Measurements from ENCODE around the gene RAB11A. TPM values are rescaled to one million over a fixed set of nuclear protein-coding genes. Genes with fewer than 3 reads are reported as not detected.

The RAB11A gene
- total and polyA plus RNA-seq, 2 of the 13 experiments (the other 11 are each of a cell fraction or from before 2014, with no cell fraction given) = 161 to 162 TPM

- TF ChIP-seq ZIK1 (CRISPR knock-in tag; IDR thresholded peaks at IDR 0.05; ENCODE audit: borderline replicate concordance, low read depth) = no peak
- TF ChIP-seq ZNF234 (CRISPR knock-in tag; conservative IDR thresholded peaks at IDR 0.05) = no peak
- no peak for TF ChIP-seq CREB1 (IDR thresholded peaks at IDR 0.05)
- no peak for TF ChIP-seq CREB1 (CRISPR knock-in tag; IDR thresholded peaks at IDR 0.05)
- no peak for TF ChIP-seq KLF12 (CRISPR knock-in tag; IDR thresholded peaks at IDR 0.05; ENCODE audit: borderline replicate concordance)
- TF ChIP-seq ZNF350 (CRISPR knock-in tag; IDR thresholded peaks at IDR 0.05; ENCODE audit: borderline replicate concordance, low read depth) = no peak
- TF ChIP-seq FOXJ3 (CRISPR knock-in tag; IDR thresholded peaks at IDR 0.05; ENCODE audit: borderline replicate concordance) = no peak
- no peak for TF ChIP-seq ATF7-NPFF (CRISPR knock-in tag; IDR thresholded peaks at IDR 0.05; ENCODE audit: low read depth)
- no peak for TF ChIP-seq SPEN (CRISPR knock-in tag; IDR thresholded peaks at IDR 0.05; ENCODE audit: low read depth)
- no peak for TF ChIP-seq CTCF (CRISPR knock-in tag; IDR thresholded peaks at IDR 0.05)
- TF ChIP-seq ARID2 (CRISPR knock-in tag; IDR thresholded peaks at IDR 0.05; ENCODE audit: borderline replicate concordance) = no peak
Observed at GRCh38 chr15:65922621-65923020, 53.3 kb downstream of the RAB11A start (continued).

- WGBS (ENCODE audit: low lambda C conversion rate) = 63% methylated on average over 5 of the region's 5 CpGs
- ATAC-seq = no peak
- no peak overlapping the region for H2AFZ ChIP-seq (ENCODE audit: low read length)
- intact Hi-C loops (cut with micrococcal nuclease; ENCODE audit: unreplicated experiment) (no loop called here), in situ Hi-C loops (cut with HindIII; ENCODE audit: extremely low pct_ligation_motif_present, low pct_unique_long_range_greater_than_20kb) (no loop called here)
- no peak overlapping the region for H3K4me3 ChIP-seq (replicated peaks in 1 of 3; ENCODE audit: insufficient read depth in 1 of 3, low read depth in 2 of 3, low read length in 3 of 3)
- H3K4me2 ChIP-seq (ENCODE audit: low read depth, low read length) = no peak overlapping the region
- H3K79me2 ChIP-seq (ENCODE audit: insufficient read depth, low read length) = no peaks in the 10 kb centered on the region
- no peak overlapping the region for H3K27ac ChIP-seq (ENCODE audit: extremely low read length, insufficient read depth, low read length)
- H3K36me3 ChIP-seq (replicated peaks in 1 of 2; ENCODE audit: control insufficient read depth in 1 of 2, insufficient read depth in 2 of 2, low read length in 2 of 2) = no peaks in the 10 kb centered on the region
- H4K20me1 ChIP-seq (ENCODE audit: insufficient read depth, low read length) = no peaks in the 10 kb centered on the region
- BruUV-seq (replicated peaks) = no TSS peak
- H3K9ac ChIP-seq (ENCODE audit: insufficient read depth, low read depth, low read length) = no peak overlapping the region
- FAIRE-seq = no peak
- H3K27me3 ChIP-seq (ENCODE audit: control insufficient read depth in 1 of 2, insufficient read depth in 2 of 2, low read length in 2 of 2) = no peaks in the 10 kb centered on the region
- H3K9me3 ChIP-seq (ENCODE audit: low read length) = no peaks in the 10 kb centered on the region
- CTCF ChIA-PET (ENCODE audit: low intra/inter-chr PET ratio, low total read pairs) = no interaction called here
- no peaks in the 10 kb centered on the region for H3K4me1 ChIP-seq (ENCODE audit: insufficient read depth, low read length)
- POLR2A ChIA-PET = no interaction called here
- no peak for DNase-seq (ENCODE audit: low spot score)
- TF ChIP-seq JUNB (CRISPR knock-in tag; IDR thresholded peaks at IDR 0.05; ENCODE audit: borderline replicate concordance) (no peak), EEA1 (CRISPR knock-in tag; IDR thresholded peaks at IDR 0.05; ENCODE audit: borderline replicate concordance) (no peak), ATF7-NPFF (CRISPR knock-in tag; IDR thresholded peaks at IDR 0.05; ENCODE audit: low read depth) (no peak), STAG1 (CRISPR knock-in tag; IDR thresholded peaks at IDR 0.05) (no peak), ZNF280D (CRISPR knock-in tag; IDR thresholded peaks at IDR 0.05) (no peak), STAT6 (CRISPR knock-in tag; IDR thresholded peaks at IDR 0.05; ENCODE audit: borderline replicate concordance) (no peak), ZNF17 (CRISPR knock-in tag; IDR thresholded peaks at IDR 0.05) (no peak)
Observed at GRCh38 chr15:65923264-65923663, 54.0 kb downstream of the RAB11A start.

Measured in HepG2 (cell line).